ENCODE data around the gene KCNJ11.

DNA sequence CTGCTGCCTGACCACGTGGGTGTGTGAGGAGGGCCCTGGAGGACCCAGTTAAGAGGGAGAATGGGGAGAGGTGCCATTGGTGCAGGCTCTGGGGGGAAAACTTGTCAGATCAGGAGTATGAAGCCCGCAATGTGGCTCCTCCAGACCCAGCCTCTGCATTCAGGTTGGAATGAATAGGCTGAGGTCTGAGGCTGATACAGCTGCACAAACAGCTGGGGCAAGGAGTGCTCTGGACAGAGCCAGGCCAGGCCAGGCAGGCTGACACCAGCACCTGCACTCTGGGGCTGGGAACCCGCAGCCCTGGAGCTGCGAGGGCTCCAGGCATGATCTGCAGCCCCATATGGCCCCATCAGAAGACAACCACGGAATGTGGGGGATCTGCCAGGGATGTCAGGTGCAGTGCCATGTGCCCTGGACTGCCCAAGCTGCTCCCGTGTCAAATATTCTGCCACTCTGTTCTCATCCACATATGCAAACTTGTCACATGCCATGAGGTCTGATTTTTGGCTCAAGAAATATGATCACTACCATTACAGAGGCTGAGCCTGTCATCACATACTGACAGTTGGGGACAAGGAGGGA lies 27.2 kb upstream of the KCNJ11 start:
- TF ChIP-seq POLR2AphosphoS5 (IDR thresholded peaks at IDR 0.05; ENCODE audit: low read depth, low read length): no peak
- TF ChIP-seq TAF1 (IDR thresholded peaks at IDR 0.05; ENCODE audit: borderline replicate concordance, insufficient read depth, low read length): no peak
- no peak for TF ChIP-seq SIN3A (IDR thresholded peaks at IDR 0.05; ENCODE audit: borderline replicate concordance, insufficient read depth, low read length)
- TF ChIP-seq REST (IDR thresholded peaks at IDR 0.05; ENCODE audit: insufficient read depth in 1 of 2, low read depth in 2 of 2, low read length in 2 of 2): no peak
- no peak for TF ChIP-seq FOXP2 (optimal IDR thresholded peaks at IDR 0.05; ENCODE audit: borderline replicate concordance, extremely low read depth, extremely low read length, insufficient read depth)

Measured in PFSK-1 (cell line).